Erythroblast (primary cell): ENCODE data around the gene HSPB1.

ENCODE experiments used
- GATA1 ChIP-seq: IDR thresholded peaks from 2 replicates; pipeline ENCODE4 v1.6.1; 2011; ENCODE audit warnings: low read depth, mild to moderate bottlenecking, control low read depth, low read length, moderate library complexity
- POLR2A ChIP-seq: IDR thresholded peaks from 2 replicates; pipeline ENCODE4 v1.6.1; 2011; ENCODE audit warnings: mild to moderate bottlenecking, low read length

- no peak for TF ChIP-seq POLR2A
- no peak for TF ChIP-seq GATA1
Observed at GRCh38 chr7:76347710-76348109, 45.2 kb downstream of the HSPB1 start.
